Epithelial cell of prostate (primary cell): ENCODE data around the gene LTV1.
A peak's percentile ranks its signal among the peaks of the same experiment; 100 is the strongest.
"Not testable (repeated sequence)": the region's sequence is repeated elsewhere in the genome, so short reads cannot be mapped to it uniquely, and the experiment has no call there.

Source experiments
- DNase-seq: peaks from one replicate; pipeline ENCODE4 v3.0.0-alpha.2; 2011; ENCODE audit warnings: low read depth, low spot score
- H3K27ac ChIP-seq: fragments of 450-650 bp; 2 replicates; pipeline ENCODE4 v1.5.1; 2017; ENCODE audit warnings: mild to moderate bottlenecking

Gene LTV1, protein sequence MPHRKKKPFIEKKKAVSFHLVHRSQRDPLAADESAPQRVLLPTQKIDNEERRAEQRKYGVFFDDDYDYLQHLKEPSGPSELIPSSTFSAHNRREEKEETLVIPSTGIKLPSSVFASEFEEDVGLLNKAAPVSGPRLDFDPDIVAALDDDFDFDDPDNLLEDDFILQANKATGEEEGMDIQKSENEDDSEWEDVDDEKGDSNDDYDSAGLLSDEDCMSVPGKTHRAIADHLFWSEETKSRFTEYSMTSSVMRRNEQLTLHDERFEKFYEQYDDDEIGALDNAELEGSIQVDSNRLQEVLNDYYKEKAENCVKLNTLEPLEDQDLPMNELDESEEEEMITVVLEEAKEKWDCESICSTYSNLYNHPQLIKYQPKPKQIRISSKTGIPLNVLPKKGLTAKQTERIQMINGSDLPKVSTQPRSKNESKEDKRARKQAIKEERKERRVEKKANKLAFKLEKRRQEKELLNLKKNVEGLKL

DNA sequence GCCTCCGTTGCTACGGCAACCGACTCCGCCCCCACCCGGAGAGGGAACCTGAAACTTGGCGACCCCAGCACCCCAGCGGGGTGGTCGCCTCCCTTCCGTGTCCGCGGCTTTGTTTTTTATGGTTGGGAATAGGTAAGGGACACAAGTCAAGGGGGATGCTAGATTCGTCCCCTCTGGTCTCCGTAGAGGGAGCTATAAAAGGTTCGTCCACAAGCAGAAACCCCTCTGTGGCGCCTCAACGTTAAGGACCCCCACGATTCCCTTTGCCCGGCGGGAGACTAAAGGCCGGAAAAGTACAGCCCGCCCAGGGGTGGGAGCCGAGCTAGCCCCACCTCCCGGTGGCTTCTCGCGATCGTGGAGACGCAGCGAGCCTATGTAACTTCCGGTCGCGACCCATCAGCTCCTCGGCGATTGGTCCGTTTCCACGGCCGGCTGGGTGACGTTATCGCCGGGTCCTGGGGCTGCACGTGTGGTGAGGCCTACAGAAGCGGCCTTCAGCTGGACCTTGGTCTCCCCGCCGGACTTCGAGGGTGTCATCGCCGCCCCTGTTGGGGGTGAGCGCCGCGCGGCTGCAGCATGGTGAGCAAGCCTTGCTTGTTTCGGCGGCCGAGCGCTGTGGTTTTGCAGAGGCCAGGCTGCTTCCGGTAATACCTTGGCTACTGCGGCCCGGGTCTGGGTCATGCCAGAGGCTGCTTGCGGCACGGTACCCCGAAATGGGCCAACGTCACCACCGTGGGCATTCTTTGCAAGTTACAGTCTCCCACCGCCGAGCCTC, at the start of gene LTV1:
TSS of gene LTV1 (plus strand) at position 437 of the 775 bp plus-strand sequence. CDS start at position 577, 140 bp downstream.
- peak within 1 kb of the TSS; percentile 63 for H3K27ac ChIP-seq
- peak; percentile 79 for DNase-seq

DNA sequence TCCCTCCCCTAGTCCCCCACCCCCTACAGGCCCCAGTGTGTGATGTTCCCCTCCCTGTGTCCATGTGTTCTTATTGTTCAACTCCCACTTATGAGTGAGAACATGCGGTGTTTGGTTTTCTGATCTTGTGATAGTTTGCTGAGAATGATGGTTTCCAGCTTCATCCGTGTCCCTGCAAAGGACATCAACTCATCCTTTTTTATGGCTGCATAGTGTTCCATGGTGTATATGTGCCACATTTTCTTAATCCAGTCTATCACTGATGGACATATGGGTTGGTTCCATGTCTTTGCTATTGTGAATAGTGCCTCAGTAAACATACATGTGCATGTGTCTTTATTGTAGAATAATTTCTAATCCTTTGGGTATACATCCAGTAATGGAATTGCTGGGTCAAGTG, 46.6 kb upstream of the LTV1 start:
- H3K27ac ChIP-seq, DNase-seq: not testable (repeated sequence)

DNA sequence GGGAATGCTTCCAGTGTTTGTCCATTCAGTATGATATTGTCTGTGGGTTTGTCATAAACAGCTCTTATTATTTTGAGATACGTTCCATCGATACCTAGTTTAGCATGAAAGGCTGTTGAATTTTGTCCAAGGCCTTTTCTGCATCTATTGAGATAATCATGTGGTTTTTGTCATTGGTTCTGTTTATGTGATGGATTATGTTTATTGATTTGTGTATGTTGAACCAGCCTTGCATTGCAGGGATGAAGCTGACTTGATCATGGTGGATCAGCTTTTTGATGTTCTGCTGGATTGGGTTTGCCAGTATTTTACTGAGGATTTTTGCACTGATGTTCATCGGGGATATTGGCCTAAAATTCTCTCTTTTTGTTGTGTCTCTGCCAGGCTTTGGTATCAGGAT, 44.7 kb upstream of the LTV1 start:
- not testable (repeated sequence) for DNase-seq, H3K27ac ChIP-seq

DNA sequence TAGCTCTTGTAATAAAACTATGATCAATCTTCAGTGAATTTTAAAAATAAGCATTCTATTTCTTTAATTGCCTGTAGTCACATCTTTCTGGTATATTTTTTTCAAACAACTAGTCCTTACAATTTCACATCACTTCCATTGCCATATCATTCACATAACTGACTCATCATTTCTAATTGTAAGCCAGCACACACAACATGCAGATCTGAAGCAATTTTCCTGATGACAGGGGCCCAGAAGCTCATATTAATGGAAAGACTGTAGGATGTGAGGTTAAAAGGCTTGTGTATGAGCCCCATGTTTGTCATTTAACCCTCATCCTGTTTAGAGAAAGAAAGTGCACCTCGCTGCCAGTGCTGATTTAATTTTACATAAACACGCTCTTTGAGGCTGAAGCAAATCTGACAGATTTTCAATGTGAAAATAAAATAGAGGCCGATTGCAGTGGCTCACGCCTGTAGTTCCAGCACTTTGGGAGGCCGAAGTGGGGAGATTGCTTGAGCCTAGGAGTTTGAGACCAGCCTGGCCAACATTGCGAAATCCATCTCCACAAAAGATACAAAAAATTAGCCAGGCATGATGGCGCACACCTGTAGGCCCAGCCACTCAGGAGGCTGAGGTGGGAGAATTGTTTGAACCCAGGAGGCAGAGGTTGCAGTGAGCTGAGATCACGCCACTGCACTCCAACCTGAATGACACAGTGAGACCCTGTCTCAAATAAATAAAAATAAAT, 40.1 kb upstream of the LTV1 start:
- no peak overlapping the region for H3K27ac ChIP-seq
- no peak for DNase-seq

DNA sequence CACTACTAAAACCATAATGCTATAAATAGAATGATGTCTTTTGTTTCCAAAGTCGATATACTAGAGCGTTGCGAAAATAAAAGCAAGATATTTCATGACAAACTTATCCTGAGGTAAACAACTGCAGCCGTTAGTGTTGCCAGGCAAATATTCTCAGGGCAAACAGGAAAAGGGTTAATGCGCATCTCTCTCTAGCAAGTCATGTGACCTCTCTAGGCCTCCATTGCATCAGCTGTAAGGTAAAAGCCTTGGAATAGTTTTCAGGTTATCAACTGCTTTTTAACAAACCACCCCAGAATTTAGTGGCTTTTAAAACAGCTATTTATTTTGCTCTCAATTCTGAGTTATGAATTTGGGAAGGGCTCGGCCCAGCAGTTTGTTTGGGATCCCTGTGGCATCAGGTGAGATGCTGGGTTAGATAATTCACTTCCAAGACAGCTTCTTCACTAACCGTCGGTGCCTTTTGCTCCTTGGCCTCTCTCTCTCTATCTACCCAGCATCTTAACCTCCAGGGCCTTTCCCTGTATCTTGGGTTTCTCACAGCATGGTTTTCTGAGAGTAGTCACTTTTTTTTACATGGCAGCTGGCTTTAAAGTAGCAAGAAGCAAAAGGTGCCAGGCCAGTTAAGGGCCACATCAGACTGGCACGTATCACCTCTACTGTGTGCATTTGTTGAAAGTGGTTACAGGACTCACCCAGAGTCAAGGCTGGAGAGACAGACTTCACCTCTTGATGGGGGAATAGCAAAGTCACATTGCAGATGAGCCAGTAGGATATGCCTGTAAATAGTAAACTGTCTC, 39.2 kb upstream of the LTV1 start:
- no peak for DNase-seq
- no peak overlapping the region for H3K27ac ChIP-seq

DNA sequence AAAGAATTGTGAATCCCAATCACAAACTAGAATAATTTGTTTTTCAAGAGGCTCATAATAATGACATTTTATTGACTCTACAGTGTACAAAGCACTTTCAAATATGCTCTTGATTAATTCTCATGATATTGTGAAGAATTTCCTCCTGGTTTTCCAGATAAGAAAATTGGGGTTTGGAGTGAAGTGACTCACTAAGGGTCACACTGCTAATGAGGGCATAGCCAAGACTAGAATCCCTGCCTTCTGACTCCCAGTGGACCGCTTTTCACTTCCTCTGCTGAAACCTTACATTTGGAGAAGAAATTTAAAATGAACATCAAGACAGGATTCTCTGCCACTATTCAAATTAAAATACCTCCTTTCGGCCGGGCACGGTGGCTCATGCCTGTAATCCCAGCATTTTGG, 38.3 kb upstream of the LTV1 start:
- H3K27ac ChIP-seq: no peak overlapping the region
- DNase-seq: no peak

DNA sequence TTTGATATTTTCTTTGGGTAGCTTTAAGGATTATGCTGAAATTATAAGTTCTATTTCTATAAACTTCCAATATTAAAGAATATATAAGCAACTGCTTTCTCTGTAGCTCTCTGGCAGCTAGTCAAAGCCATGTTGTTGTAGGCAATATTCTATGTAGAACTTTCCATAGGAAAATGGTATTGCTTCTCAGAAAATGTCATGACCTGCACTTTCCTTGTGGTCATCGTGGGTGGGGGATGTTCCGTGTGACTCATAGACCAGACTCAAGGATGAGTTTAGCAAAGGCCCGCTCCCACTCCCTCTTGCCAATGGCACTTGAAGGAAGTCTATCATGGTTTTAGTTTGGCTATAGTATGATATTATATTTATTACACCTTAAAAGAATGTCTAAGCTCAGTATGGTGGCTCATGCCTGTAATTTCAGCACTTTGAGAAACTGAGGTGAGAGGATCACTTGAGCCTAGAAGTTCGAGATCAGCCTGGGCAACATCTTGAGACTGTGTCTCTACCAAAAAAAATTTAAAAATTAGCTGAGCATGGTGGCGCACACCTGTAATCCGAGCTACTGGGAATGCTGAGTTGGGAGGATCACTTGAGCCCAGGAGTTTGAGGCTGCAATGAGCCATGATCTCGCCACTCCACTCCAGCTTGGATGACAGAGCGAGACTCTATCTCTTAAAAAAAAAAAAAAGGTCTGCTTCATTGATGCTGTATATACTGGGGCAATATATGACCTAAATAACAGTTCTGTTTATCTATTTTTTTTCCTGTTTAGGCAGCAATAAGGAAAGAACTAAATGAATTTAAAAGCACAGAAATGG, 36.6 kb upstream of the LTV1 start:
- DNase-seq: no peak
- no peak overlapping the region for H3K27ac ChIP-seq

DNA sequence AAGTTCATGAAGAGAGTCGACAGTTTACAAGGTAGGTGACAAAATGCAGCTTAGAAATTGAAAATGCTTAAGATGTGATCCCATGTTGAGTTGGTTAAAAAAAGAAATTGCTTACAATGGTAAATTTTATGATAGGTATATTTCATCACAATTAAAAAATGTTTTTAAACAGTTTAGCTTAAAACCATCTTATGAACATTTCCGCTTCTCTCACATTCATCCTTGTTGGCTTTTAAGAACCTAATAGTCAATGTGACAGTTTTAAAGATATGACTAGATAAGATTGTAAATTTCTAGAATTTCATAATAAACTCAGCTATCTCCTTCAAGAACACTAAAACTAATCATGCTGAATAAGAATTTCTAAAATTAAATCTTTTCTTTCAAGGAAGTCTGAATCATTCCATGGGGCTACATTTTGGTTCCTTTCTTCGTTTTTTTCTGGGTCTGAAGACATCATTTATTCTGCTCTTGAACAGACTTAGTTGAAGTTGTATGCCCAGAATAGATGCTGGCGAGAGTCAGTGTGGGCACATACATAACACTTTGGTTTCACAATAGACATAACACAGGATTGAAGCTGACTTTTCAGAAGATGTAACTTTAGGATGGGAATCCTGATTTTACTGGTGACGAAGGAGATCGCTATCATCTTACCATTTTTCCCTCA, 35.9 kb upstream of the LTV1 start:
- DNase-seq: no peak
- H3K27ac ChIP-seq: no peak overlapping the region

DNA sequence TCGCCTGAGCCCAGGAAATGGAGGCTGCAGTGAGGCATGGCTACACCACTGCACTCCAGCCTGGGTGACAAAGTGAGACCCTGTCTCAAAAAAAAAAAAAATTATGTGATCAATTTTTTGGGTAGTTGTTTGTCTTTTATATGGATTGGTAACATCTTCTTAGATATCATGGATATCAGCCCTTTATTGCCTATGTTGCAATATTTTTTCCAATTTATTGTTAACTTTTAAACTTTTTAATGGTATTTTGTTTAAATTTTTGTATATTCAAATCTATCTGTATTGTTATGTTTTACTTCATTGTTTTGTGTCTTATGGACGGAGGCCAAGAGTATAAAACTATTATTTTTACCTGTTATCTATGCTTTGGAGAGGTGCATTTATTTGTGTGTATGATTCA, 32.4 kb upstream of the LTV1 start:
- no peak overlapping the region for H3K27ac ChIP-seq
- no peak for DNase-seq

DNA sequence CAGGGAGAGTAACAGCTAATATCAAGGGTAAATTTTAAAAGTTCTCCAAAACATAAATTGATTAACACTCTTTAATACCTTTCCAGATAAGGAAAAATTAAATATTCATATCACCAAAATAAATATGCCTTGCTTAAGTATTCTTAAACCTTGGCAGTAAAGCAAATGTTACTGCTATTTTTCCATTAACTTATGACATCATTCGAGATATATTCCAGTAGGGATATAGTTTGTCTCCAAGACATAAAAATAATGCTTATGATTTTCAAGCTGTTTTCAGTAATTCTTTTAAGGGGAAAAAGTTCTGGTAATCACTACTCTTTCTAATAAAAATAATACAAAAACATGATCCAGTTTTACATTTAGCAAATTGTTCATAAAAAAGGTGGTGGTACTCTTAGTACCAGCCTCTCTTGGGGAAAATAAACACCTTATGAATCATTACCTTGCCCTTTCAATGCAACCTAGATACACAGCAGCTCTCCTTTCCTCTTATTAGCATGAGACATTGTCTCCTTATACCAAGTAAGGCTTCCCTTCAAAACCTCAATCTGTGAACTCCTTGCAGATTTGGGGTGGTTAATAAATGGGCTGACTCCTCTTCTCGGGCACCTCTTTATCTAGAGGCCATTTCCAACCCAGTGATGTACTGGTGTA, 31.5 kb upstream of the LTV1 start:
- DNase-seq: no peak
- H3K27ac ChIP-seq: no peak overlapping the region

DNA sequence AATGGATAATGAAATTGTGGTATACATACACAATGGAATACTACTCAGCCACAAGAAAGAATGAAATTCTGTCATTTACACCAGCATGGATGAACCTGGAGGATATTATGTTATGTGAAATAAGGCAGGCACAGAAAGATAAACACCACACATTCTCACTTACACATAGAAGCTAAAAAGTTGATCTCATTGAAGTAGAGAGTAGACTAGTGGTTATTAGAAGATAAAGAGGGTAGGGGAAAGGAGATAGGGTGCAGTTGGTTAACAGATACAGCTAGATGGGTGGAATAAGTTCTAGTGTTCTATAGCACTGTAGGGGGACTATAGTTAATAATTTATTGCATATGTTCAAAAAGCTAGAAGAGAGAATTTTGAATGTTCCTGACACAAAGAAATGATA, 25.5 kb upstream of the LTV1 start:
- no peak for DNase-seq
- H3K27ac ChIP-seq: no peak overlapping the region

DNA sequence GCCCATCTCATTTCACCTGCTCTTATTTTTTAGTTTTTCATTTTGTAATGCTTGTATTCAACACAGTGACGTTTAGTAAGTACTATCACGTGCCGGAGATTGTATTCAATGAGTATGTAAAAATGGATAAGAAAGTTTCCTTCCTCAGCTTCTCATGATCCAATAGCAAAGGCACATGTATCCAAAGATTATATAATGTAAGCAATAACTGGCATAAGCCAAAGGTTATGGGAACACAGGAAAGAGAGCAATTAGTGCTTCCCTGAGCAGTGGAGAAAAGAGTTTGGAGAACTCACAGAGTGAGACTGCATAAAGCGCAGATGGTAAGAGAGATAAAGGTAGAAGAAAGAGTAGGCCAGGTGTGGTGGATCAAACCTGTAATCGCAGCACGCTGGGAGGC, 21.8 kb upstream of the LTV1 start:
- no peak for DNase-seq

DNA sequence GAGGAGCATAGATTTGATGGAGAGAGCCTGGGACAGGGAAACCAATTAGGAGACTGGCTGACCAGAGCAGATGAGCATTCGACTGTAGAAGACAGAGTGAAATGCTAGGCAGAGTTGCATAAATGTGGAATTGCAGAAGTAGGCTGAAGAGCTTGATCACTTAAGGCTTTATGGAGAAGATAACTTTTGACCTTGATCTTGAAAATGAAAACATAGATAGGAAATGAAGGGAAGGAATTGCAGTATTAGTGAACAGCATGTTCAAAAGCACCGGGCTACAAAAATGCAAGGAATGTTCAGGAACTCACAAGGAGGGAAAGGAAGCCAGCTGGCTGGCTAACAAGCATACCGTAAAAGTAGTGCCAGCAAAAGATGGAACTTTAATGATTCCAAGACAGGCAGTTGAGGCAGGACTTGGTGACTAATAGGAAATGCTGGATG, 20.5 kb upstream of the LTV1 start:
- no peak for DNase-seq
- H3K27ac ChIP-seq: no peak overlapping the region

More for the DNA sequence above, 21.8 kb upstream of the LTV1 start:
- no peak overlapping the region for H3K27ac ChIP-seq

DNA sequence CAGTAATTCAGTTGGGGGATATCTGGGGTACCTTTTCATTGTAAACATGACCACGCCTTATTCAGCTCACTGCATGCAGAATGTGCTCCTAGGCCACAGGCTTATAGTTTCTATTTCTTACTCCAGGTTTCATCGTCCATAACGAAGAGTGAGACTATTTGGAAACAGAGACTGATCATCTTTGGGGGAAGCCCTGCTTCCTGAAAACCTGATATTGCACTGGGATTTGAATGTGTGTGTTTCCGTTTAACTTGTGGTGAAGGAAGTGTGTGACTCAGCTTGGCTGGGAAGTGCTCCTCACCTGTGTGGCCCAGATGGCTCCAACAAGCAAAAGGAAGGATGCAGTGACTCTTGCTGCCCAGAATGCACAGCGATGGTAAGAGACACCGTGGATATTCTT, 19.6 kb upstream of the LTV1 start:
- H3K27ac ChIP-seq: peak overlapping the region; percentile 18
- DNase-seq: peak; percentile 2

DNA sequence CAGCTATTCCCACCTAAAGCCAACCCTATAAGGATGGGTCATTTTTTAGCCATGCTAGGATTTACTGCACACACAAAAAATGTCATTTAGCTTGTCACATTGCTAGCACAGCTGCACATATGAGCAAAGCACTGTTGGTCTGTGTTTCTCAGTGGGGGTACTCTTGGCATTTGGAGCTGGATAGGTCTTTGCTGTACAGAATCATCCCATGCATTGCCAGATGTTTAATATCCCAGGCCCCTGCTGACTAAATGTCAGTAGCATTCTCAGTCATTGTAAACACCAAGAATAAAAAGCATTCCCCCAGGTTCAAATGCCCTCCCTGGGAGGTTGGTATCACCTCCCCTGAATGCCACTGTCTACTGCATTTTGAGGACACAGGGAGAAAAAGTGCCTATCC, 14.6 kb upstream of the LTV1 start:
- no peak overlapping the region for H3K27ac ChIP-seq
- no peak for DNase-seq

DNA sequence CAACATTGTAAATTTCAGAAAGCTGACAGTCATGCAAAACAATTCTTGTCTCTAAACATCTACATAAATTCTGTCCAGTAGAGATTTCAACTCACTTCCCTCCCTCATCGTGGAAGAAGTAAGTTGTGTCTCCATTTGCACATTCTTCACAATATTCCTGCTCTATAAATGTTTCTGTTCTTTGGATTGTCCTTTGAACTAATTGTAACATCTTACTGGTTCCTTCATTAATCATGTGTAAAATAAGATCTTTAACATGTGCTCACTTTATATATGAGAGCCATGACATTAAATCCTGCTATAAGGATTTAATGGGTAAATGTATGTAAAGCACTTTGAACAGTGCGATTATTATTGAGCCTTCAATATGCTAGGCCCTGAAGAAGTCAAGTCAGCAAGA, 7.0 kb upstream of the LTV1 start:
- no peak for DNase-seq
- no peak overlapping the region for H3K27ac ChIP-seq

DNA sequence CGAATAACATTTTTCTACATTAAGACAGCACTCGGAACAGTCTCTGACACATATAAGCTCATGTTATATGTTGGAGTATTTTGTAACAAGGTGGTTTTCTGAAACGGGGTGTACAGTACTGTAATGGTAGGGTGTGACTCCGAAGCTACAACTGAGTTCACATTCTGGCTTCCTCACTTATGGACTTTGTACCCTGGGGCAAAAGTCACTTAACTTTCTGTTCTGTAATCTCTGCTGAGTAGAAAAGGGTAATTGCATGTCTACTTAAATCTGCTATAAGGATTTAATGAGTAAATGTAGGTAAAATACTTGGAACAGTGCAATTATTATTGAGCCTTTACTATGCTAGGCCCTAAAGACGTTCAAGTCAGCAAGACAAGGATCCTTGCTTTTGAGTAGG, 4.7 kb upstream of the LTV1 start:
- no peak for DNase-seq
- no peak overlapping the region for H3K27ac ChIP-seq

DNA sequence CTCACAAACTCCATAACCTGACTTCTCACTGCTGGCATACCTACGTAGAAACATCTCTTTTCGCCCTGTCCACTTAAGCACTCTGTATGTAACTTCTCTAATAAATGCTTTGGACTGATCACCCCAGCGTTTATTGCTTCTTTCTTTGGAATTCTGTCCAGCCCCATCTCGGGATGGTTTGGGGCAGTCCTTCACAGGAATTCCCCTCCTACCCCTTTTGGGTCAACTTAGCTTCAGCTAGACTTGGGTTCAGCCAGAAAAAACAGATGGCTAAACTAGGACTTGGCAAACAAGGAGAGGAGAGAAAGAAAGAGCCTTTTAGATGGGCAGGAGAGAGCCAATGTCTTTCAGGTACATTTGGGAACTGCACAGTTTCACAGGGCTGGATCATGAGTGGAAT, 3.9 kb upstream of the LTV1 start:
- H3K27ac ChIP-seq: no peak overlapping the region
- no peak for DNase-seq
